Measurements from ENCODE around the gene TLR5.

The TLR5 gene

GRCh38 chr1:223125766-223126165 lies 17.3 kb downstream of the TLR5 start:
- no peak for TF ChIP-seq EZH2phosphoT487 (conservative IDR thresholded peaks at IDR 0.05; ENCODE audit: low read length)
- TF ChIP-seq CTCF (IDR thresholded peaks at IDR 0.05; ENCODE audit: insufficient read depth, low read length, poor library complexity, severe bottlenecking), result no peak
- Histone ChIP-seq H2AFZ (ENCODE audit: low read depth, low read length, severe bottlenecking) (no peak overlapping the region), H3K4me3 (ENCODE audit: insufficient read depth, low read length, poor library complexity, severe bottlenecking) (no peak overlapping the region), H3K36me3 (ENCODE audit: low read length) (no peaks in the 10 kb centered on the region), H3K9me3 (ENCODE audit: insufficient read depth, low read length) (no peaks in the 10 kb centered on the region), H3K27ac (ENCODE audit: low read depth, low read length) (no peak overlapping the region), H3K27me3 (ENCODE audit: low read length) (no peaks in the 10 kb centered on the region), H3K9me2 (replicated peaks; ENCODE audit: insufficient read depth, low read length) (no peaks in the 10 kb centered on the region), H3K4me2 (ENCODE audit: low read depth, low read length, poor library complexity, severe bottlenecking) (no peak overlapping the region), H4K20me1 (ENCODE audit: low read depth, low read length) (no peaks in the 10 kb centered on the region), H3F3A (ENCODE audit: insufficient read depth) (no peaks in the 10 kb centered on the region), H3K79me2 (ENCODE audit: insufficient read depth, low read length) (no peaks in the 10 kb centered on the region), H3K9ac (ENCODE audit: low read length) (no peak overlapping the region)

GRCh38 chr1:223123011-223123610 lies 19.9 kb downstream of the TLR5 start:
- Histone ChIP-seq H3K36me3 (ENCODE audit: low read length) (no peaks in the 10 kb centered on the region), H3K27me3 (ENCODE audit: low read length) (no peaks in the 10 kb centered on the region), H3K9ac (ENCODE audit: low read length) (no peak overlapping the region), H3K4me3 (ENCODE audit: insufficient read depth, low read length, poor library complexity, severe bottlenecking) (no peak overlapping the region), H3K9me3 (ENCODE audit: insufficient read depth, low read length) (no peaks in the 10 kb centered on the region), H4K20me1 (ENCODE audit: low read depth, low read length) (no peaks in the 10 kb centered on the region), H2AFZ (ENCODE audit: low read depth, low read length, severe bottlenecking) (peak overlapping the region; percentile 62), H3F3A (ENCODE audit: insufficient read depth) (no peaks in the 10 kb centered on the region), H3K27ac (ENCODE audit: low read depth, low read length) (no peak overlapping the region), H3K9me2 (replicated peaks; ENCODE audit: insufficient read depth, low read length) (no peaks in the 10 kb centered on the region), H3K4me2 (ENCODE audit: low read depth, low read length, poor library complexity, severe bottlenecking) (peak overlapping the region; percentile 19), H3K79me2 (ENCODE audit: insufficient read depth, low read length) (no peaks in the 10 kb centered on the region)
- TF ChIP-seq EZH2phosphoT487 (conservative IDR thresholded peaks at IDR 0.05; ENCODE audit: low read length), result no peak
- no peak for TF ChIP-seq CTCF (IDR thresholded peaks at IDR 0.05; ENCODE audit: insufficient read depth, low read length, poor library complexity, severe bottlenecking)

- Histone ChIP-seq H3F3A (ENCODE audit: insufficient read depth) (no peaks in the 10 kb centered on the region), H2AFZ (ENCODE audit: low read depth, low read length, severe bottlenecking) (no peak overlapping the region), H3K4me2 (ENCODE audit: low read depth, low read length, poor library complexity, severe bottlenecking) (no peak overlapping the region), H4K20me1 (ENCODE audit: low read depth, low read length) (no peaks in the 10 kb centered on the region), H3K9ac (ENCODE audit: low read length) (no peak overlapping the region), H3K27me3 (ENCODE audit: low read length) (no peaks in the 10 kb centered on the region), H3K9me2 (replicated peaks; ENCODE audit: insufficient read depth, low read length) (no peaks in the 10 kb centered on the region), H3K79me2 (ENCODE audit: insufficient read depth, low read length) (no peaks in the 10 kb centered on the region), H3K9me3 (ENCODE audit: insufficient read depth, low read length) (no peaks in the 10 kb centered on the region), H3K36me3 (ENCODE audit: low read length) (no peaks in the 10 kb centered on the region), H3K4me3 (ENCODE audit: insufficient read depth, low read length, poor library complexity, severe bottlenecking) (no peak overlapping the region), H3K27ac (ENCODE audit: low read depth, low read length) (no peak overlapping the region)
- TF ChIP-seq CTCF (IDR thresholded peaks at IDR 0.05; ENCODE audit: insufficient read depth, low read length, poor library complexity, severe bottlenecking) (no peak), EZH2phosphoT487 (conservative IDR thresholded peaks at IDR 0.05; ENCODE audit: low read length) (no peak)
Observed at GRCh38 chr1:223118418-223118817, 24.6 kb downstream of the TLR5 start.

All from SU-DHL-6 (cell line).